Pancreas (tissue), 10 donors: ENCODE measurements around the gene PEAK3. TPM values are rescaled to one million over a fixed set of nuclear protein-coding genes. Genes with fewer than 3 reads are reported as not detected.
A peak's percentile ranks its signal among the peaks of the same experiment; 100 is the strongest.

Experiments
- ATAC-seq, 4 donors: fragments of 200-7000 bp; cut with Tn5 transposase; one replicate each; pipeline versions ENCODE4 v1.8.0 to v1.9.1; 2020; ENCODE audit warnings: mild to moderate bottlenecking in 4 of 4, moderate library complexity in 4 of 4
- DNase-seq, 6 donors: peaks; one replicate each; pipeline ENCODE4 v3.0.0-alpha.2; 2020
- FAIRE-seq: peaks from 2 replicates; lab custom pipeline; 2012; peaks lifted over from hg19 to GRCh38; lab: Jason Lieb, UNC
- H3K27ac ChIP-seq, 4 donors: fragments of 200-600 bp; sonication (generic); 1 replicate in 3 of 4; 2 replicates in 1 of 4; pipeline versions ENCODE4 v1.5.0 to v1.8.0; 2020
- H3K27me3 ChIP-seq, 4 donors: fragments of 200-600 bp; one replicate each; pipeline ENCODE4 v1.8.0; 2021
- H3K36me3 ChIP-seq, 3 donors: fragments of 200-600 bp; sonication (generic) in 1 of 3; one replicate each; pipeline versions ENCODE4 v1.5.0 to v1.8.0; 2020 to 2021
- H3K4me1 ChIP-seq, 3 donors: fragments of 200-600 bp; one replicate each; pipeline ENCODE4 v1.8.0; 2021
- H3K4me3 ChIP-seq, 4 donors: fragments of 200-600 bp; sonication (generic) in 2 of 4; one replicate each; pipeline versions ENCODE4 v1.5.0 to v1.8.0; 2020 to 2021
- H3K9me3 ChIP-seq, 4 donors: fragments of 200-600 bp; one replicate each; pipeline ENCODE4 v1.8.0; 2021
- WGBS, 2 donors: extraction: QIAGEN DNeasy Blood & Tissue Kit; methylation state at CpG; one replicate each; pipeline ENCODE4 v1.1.7; 2013; 5-methylcytosine and 5-hydroxymethylcytosine counted together
- intact Hi-C, 3 donors: fragments of 100-400 bp; cut with DNase I; formaldehyde crosslinking; loops; one replicate each; pipeline versions ENCODE4 v1.11.1 to v1.14.2; 2022
- polyA plus RNA-seq, 2 donors: library from polyadenylated mRNA; stranded (reverse); fragments of 200-250 nt; gene quantifications; one replicate each; pipeline ENCODE4 v1.2.3, GENCODE V29; 2013
- total RNA-seq, 6 donors: library from RNA; stranded (reverse); fragmentation: NEBNext Ultra II Directional in 4 of 6; extraction: Animal tissue kit (Norgen Biotek cat#: 25700) in 4 of 6; gene quantifications; one replicate each; pipeline versions ENCODE4 v1.2.1 to v1.2.4, GENCODE V29; 2021 to 2023
- TF ChIP-seq, protein P1 (sequence below), 4 donors: fragments of 200-600 bp; sonication (generic) in 3 of 4; IDR thresholded peaks; one replicate each; pipeline versions ENCODE4 v1.5.0 to v1.8.0; 2021; ENCODE audit warnings: antibody characterized with exemption in 4 of 4
- donor health status: healthy with polysubstance abuse.
- donor health status: DM: no; HTN: no; CAD: no; lungs with moderate emphysema.
- donor health status: DM: no; HTN: no; CAD: no.
- donor health status: control.
- donor health status: control.
- donor health status: Bipolar disorder and iron deficiency.
- donor health status: DM: yes; HTN: yes; CAD: no.
- donor health status: DM: no; HTN: no; CAD: no.
- donor health status: DM: no; HTN: no; CAD: no.
- donor health status: DM: yes; HTN: yes; CAD: no.

The PEAK3 gene
- under 1 TPM in 4 of 6 donors, not detected in 2; 0.13 to 0.81 (median 0.35) TPM for total RNA-seq
- polyA plus RNA-seq, result under 1 TPM; 0.04 to 0.07 TPM

GRCh38 chr19:2282062-2282861 is at the start of gene PEAK3:
TSS of gene PEAK3 (minus strand) at chr19:2282175. CDS start at chr19:2280931, 1,244 bp downstream.
- ATAC-seq (peak in 3 of 4 donors; percentile 58 to 80 (median 75)), FAIRE-seq (no peak), DNase-seq (peak in 2 of 6 donors; percentile 70)
- Histone ChIP-seq H3K27ac (peak within 1 kb of the TSS in 1 of 4 donors; percentile 22), H3K9me3 (no peaks in the 10 kb centered on the region), H3K36me3 (no peaks in the 10 kb centered on the region), H3K4me3 (peak within 1 kb of the TSS in 1 of 4 donors; percentile 29), H3K4me1 (peaks cover 0 to 5% (median 0%) of the 10 kb centered on the region in 3 donors), H3K27me3 (no peaks in the 10 kb centered on the region)
- 42 to 44% methylated on average over 41 of the region's 41 CpGs for WGBS, 2 donors
- intact Hi-C loops, result no loop called here
- TF ChIP-seq, protein P1, sequence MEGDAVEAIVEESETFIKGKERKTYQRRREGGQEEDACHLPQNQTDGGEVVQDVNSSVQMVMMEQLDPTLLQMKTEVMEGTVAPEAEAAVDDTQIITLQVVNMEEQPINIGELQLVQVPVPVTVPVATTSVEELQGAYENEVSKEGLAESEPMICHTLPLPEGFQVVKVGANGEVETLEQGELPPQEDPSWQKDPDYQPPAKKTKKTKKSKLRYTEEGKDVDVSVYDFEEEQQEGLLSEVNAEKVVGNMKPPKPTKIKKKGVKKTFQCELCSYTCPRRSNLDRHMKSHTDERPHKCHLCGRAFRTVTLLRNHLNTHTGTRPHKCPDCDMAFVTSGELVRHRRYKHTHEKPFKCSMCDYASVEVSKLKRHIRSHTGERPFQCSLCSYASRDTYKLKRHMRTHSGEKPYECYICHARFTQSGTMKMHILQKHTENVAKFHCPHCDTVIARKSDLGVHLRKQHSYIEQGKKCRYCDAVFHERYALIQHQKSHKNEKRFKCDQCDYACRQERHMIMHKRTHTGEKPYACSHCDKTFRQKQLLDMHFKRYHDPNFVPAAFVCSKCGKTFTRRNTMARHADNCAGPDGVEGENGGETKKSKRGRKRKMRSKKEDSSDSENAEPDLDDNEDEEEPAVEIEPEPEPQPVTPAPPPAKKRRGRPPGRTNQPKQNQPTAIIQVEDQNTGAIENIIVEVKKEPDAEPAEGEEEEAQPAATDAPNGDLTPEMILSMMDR (IDR thresholded peaks at IDR 0.05), result no peak

- ATAC-seq, result peak; percentile 42 to 69 (median 58)
- Histone ChIP-seq H3K27me3 (no peaks in the 10 kb centered on the region), H3K4me1 (peaks cover 35 to 56% (median 42%) of the 10 kb centered on the region in 3 donors), H3K4me3 (no peak overlapping the region), H3K36me3 (no peaks in the 10 kb centered on the region), H3K27ac (peak overlapping the region; percentile 16 to 72 (median 62)), H3K9me3 (no peaks in the 10 kb centered on the region)
- intact Hi-C loops, result no loop called here
- WGBS, 2 donors, result 23 to 25% methylated on average over 19 to 20 of the region's 20 CpGs
- DNase-seq, result peak in 5 of 6 donors; percentile 65 to 79 (median 72)
- no peak for FAIRE-seq
- TF ChIP-seq, protein P1 (IDR thresholded peaks at IDR 0.05), result no peak
Observed at GRCh38 chr19:2330632-2331284, 48.8 kb upstream of the PEAK3 start.

GRCh38 chr19:2330255-2330631 is 48.3 kb upstream of the PEAK3 start:
- Histone ChIP-seq H3K4me3 (no peak overlapping the region), H3K27ac (peak overlapping the region; percentile 16 to 72 (median 62)), H3K27me3 (no peaks in the 10 kb centered on the region), H3K36me3 (no peaks in the 10 kb centered on the region), H3K9me3 (no peaks in the 10 kb centered on the region), H3K4me1 (peaks cover 35 to 56% (median 42%) of the 10 kb centered on the region in 3 donors)
- FAIRE-seq (no peak), DNase-seq (peak in 1 of 6 donors; percentile 62), ATAC-seq (no peak)
- 46 to 57% methylated on average over 10 of the region's 10 CpGs for WGBS, 2 donors
- intact Hi-C loops, result no loop called here
- TF ChIP-seq, protein P1 (IDR thresholded peaks at IDR 0.05), result no peak

- Histone ChIP-seq H3K36me3 (no peaks in the 10 kb centered on the region), H3K9me3 (no peaks in the 10 kb centered on the region), H3K27ac (peak overlapping the region in 1 of 4 donors; percentile 70), H3K4me1 (peaks cover 35 to 56% (median 42%) of the 10 kb centered on the region in 3 donors), H3K27me3 (no peaks in the 10 kb centered on the region), H3K4me3 (peak overlapping the region in 3 of 4 donors; percentile 85 to 99 (median 99))
- ATAC-seq, result no peak
- 46 to 51% methylated on average over 13 of the region's 13 CpGs for WGBS, 2 donors
- TF ChIP-seq, protein P1 (IDR thresholded peaks at IDR 0.05), result no peak
- peak in 1 of 6 donors; percentile 45 for DNase-seq
- intact Hi-C loops, result no loop called here
- FAIRE-seq, result no peak
Observed at GRCh38 chr19:2329501-2329916, 47.5 kb upstream of the PEAK3 start.
